NCI-H2196 (cell line): ENCODE results near the gene HECW1.
"Not testable (repeated sequence)": the region's sequence is repeated elsewhere in the genome, so short reads cannot be mapped to it uniquely, and the experiment has no call there.

Experiments
- DNase-seq: peaks from one replicate; lab custom pipeline; 2025; ENCODE audit not compliant: unreplicated experiment; lab: John Stamatoyannopoulos, UW

Gene HECW1

DNA sequence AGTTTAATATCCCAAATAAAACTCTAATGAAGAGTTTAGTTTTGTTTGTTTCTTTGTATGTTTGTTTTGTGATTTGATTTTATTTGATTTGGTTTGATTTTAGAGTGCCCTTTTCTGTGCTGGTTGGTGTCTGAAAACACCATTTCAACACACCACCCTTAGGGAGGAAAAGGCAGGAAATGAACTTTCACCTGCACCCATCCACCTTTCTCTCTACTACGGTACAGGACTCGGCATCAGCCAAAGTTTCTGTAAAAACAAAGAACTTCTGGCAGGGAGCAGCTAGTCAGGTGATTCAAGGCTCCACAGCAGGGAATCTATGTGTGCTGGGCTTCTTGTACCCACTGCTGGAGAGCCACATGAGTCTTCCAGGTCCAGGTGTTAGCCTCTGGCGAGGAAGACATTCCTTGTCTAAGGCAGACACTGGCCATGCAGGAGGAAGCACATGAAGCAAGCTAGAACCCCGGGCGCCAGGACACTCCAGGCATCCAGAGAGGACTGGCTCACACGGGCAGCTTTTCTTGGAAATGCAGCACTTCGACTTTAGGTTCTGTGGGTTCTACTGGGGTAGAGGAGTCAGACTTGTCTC, 448.4 kb downstream of the HECW1 start:
- DNase-seq = no peak

DNA sequence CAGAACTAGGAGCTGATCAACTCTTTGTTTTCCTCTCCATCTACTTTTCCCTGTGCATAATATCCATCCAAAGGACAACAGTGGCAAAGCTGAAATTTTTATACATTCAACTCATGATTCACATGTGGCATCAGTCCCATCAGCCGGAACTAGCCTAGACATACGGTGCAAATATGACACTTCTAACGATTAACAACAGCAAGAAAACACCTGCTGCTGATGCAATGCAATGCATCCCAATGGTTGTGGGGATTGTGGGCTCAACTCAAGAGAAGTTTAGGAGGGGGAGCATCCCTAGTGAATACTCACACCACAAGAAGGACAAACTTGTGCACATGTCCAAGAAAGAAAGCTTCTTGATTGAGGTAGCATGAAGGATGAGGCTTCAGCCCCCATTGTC, 449.9 kb downstream of the HECW1 start:
- no peak for DNase-seq

DNA sequence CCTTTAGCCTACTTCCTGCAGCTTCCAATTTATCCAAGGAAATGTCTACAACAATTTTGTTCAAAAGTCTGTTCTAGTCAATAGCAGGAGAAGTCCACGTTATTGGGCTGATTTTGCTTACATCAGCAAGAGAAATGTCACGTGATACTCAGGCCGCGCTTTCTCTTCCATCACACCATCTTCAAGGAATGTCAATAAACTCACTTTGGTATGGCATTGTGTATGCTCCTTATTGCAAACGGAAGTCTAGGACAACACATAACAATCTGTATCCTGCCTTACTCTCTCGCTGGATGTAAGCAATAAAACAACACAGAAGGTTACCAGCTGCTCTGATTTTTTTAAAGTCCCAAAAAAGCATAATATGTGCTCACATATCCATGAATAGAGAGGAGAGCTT, 453.3 kb downstream of the HECW1 start:
- no peak for DNase-seq

DNA sequence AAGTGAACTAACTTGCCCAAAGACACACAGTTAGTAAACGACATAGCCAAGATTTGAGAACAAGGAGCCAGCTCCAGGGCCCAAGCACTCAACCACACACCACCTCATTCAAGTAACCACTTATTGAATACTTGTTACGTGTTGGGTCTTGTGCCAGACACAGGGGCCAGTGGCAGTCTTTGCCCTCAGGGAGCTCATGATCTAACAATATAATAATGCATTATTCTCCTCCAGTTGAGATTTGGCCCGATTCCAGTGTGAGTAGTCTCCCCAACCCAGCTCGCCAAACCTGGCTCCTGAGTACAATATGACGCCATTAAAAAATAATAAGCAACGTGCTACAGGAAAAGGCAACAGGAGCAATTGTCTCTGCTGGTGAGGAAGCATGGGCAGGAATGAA, 456.1 kb downstream of the HECW1 start:
- no peak for DNase-seq

DNA sequence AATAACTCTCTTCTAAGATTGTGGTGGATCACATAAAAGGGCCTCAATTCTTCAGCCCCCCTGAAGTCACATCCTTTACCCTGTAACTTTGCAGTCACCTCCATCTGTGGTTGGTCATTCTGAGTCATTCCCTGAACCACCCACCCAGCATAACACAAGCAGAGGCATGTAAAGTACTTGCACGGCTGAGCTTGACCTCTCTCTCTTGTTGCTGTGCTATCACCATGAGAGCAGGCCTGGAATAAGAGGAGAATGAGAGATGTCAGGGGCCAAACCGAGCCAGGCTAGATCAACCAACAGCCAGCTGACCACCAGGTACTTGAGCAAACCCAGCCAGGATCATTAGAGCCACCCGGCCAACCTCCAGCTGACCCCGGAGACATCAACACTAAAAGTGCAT, 457.0 kb downstream of the HECW1 start:
- no peak for DNase-seq

DNA sequence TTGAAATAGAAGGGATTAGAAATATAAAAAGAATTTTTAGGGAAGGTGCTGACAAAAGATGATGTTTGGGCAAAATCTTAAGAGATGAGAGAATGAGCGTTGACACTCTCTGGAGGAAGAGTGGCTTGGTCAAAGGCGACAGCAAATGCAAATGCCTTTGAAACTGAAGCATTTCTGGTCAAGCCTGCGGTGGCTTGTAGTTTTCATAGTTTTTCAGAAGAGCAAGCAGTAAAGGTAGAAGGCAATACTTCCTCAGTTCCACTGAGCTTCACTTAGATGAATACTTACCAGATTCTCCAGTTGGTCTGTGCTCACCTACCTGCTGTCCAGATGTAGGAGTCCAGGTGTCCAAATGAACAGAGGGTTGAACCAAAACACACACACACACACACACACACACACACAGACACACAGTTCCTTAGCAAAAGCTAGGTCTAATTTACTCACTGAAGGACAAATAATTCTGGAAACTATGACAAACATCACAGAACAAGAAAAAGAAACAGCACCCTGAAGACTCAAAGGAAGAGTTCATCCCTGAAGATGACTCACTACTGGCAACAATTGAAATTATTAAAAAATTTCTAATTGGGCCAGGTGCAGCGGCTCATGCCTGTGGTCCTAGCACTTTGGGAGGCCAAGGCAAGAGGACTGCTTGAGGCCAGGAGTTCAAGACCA, 458.4 kb downstream of the HECW1 start:
- DNase-seq = no peak

DNA sequence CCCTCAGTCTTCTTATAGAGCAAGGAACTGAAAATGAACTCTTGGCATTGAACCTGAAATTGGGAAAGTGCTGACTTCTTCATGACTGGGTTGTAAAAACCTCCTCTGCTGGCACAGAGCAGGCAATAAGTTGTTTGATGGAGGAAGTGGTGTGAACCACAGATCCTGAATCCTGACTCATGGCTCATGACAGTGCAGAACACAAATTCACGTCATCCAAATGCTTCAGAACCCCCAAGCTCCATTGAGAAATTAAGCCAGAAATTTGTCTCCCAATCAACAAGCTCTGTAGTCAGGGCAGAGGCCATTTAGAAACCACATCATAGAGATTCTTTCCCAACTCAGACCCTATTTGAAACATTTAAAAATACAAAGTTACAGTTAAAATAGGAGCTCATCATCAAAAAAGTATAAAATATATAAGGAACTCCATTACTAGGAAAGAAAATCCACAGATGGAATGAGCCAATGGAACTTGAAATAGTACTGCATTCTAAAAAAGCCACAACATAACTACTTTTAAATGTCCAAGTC, 460.1 kb downstream of the HECW1 start:
- DNase-seq = no peak

DNA sequence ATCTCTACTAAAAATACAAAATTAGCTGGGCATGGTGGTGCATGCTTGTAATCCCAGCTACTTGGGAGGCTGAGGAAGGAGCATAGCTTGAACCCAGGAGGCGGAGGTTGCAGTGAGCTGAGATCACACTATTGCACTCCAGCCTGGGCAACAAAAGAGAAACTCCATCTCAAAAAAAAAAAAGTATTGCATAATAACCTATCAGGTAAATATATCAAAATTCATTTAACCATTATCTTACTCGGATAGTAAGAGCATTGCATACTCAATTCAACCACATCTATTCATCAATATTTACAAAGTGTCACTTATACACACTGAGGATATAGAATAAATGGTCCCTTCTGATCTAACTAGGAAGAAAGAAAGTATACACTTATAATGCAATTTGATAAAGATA, 461.4 kb downstream of the HECW1 start:
- not testable (repeated sequence) for DNase-seq

DNA sequence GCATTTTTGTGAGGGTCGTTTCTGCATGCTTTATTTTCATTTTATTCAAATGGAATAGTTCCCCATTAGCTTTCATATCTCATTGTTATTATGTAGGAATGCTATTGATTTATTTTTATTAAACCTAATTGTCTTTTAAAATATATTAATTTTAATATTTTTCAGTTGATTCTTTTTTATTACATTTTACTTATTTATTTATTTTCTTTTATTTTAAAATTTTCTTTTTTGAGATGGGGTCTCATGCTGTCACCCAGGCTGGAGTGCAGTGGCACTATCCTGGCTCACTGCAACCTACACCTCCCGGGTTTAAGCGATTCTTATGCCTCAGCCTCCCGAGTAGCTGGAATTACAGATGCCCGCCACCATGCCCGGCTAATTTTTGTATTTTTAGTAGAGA, 463.1 kb downstream of the HECW1 start:
- no peak for DNase-seq

DNA sequence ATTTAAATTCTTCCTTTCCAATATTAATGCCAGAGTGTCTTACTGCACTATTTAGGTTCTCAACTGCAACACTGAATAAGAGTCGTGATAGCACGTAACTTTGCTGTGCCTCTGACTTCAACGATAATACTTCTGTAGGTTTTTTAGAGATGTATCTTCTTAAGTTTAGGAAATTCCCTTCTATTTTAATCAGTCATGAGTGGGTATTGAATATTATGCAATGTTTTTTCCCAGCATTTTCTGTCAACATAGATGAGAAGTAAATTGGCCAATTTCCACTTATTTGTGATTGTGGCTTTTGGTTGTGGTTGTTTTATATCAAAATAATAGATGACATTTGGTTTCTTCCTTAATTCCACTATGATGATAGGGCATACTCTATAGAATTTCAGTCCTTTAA, 463.8 kb downstream of the HECW1 start:
- no peak for DNase-seq

DNA sequence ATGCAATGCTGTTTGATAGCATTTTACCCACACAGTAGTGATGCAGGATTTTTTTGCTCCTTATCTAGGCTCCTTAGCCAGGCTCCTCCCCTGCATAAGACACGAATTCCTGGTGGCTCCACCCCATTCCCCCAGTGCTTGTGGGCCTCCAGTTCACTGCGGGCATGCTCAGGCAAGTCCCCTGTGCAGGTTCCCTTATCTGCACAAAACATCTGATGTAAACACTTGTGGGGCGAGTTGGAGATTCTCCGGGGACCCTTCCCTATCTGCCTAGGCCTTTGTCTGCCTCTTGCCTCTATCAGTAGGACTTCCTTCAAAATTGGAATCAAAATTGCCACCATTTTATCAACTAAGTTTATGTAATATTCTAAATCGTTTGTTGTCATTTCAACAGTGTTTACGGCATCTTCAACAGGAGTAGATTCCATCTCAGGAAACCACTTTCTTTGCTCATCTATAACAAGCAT, 465.1 kb downstream of the HECW1 start:
- no peak for DNase-seq

DNA sequence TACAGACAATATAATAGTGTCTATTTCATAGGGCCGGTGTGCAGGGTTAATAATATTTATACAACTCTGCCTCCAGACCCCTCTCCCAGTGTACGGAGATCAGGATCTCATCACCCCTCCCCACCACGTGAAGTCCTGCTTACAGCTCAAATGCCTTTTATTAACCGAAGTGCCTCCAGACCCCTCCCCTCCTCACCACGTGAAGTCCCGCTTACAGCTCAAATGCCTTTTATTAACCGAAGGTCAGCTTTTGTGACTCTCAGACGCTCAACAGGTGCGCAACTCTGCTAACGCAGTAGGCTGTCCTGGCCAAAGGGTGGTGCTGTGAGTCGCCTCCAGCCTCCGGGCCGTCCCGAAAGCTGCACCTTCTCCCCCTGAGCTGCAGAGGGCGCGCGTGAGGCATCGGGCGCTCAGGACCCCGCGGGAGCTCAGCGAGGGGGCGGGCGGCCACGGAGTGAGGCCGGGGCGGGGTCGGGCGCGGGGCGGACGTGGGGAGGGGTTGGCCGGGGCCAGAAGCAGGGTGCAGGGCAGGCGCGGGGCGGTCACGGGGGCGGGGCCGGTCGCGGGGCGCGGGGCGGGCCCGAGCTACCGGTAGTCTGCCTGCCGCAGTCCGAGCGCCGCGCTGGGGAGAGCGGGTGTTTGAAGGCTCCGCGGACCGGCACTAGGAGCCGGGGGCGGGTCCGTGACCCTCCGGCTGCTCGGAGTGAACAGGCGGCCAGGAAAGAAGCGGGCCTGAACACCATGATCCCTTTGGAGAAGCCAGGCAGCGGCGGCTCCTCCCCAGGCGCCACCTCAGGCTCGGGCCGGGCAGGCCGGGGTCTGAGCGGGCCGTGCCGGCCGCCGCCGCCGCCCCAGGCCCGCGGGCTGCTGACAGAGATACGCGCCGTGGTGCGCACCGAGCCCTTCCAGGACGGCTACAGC, 470.3 kb downstream of the HECW1 start, which contains the start of gene STK17A:
STK17A (plus strand) TSS at position 606 of the 921 bp plus-strand sequence; CDS start at position 742, 136 bp downstream.
- peak; percentile 93 for DNase-seq

DNA sequence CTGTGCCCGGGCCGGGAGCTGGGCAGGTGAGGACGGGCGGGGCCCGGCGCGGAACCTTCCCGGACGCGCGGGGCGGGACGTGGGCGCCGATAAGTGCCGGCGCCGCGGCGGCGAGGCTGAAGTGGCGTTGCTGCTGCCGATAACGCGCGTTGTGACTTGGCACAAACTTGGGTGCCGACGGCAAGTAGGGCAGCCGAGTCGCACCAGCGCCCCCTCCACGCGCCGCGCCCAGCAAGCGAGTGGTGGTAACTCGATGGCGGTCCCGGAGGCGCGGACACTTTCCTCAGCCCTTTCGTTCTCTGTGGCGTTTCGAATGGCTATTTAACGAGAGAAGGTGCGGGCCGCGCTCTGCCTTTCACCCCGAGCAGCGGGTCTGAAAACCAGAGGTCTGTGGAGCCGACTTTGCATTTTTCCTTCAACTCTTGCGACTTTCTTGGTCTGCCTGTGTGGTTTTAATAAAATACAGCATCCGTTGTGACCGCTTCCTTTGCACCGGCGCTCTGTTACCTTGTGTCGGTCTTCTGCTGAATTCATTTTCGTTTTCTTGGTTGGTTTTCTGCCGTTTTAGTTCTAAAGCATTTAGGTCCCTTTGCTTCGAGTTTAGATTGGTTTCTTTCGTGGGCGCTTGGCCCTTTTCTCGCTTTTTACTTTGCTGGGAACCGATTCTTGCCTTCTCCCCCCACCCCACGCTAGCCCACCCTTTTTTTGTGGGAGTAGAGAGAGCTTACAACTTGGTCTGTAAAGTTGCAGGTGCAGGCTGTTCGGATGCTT, 471.2 kb downstream of the HECW1 start:
- peak; percentile 45 for DNase-seq

DNA sequence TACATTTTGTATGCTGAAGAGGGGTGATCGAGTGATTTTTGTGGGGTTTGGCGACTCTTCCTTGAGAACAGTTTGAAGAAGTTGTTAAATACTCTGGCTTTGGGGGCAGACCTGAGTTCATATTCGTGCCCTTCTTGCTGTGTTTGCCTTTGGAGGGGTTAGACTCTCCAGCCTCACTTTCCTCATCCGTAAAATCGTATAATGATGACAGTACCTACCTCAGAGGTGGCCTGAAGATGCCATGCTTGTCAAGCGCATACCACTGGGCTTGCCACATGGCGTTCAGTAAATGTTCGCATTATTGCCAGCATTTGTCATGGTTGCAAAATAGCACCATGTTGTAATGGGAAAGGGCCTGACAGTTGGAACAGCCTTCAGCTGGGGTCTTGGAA, 471.7 kb downstream of the HECW1 start:
- DNase-seq = no peak

DNA sequence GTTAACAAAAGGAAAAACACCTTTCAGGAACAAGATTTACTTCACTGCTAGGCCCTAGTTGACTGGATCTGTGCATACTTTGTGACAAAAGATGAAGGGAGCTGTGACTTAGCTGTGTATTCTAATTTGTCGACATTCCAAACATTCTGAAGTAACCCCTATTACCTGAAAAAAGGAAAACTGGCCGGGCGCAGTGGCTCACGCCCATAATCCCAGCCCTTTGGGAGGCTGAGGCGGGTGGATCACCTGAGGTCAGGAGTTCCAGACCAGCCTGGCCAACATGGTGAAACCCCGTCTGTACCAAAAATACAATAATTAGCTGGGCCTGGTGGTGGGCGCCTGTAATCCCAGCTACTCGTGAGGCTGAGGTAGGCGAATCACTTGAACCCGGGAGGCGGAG, 472.3 kb downstream of the HECW1 start:
- DNase-seq = not testable (repeated sequence)

DNA sequence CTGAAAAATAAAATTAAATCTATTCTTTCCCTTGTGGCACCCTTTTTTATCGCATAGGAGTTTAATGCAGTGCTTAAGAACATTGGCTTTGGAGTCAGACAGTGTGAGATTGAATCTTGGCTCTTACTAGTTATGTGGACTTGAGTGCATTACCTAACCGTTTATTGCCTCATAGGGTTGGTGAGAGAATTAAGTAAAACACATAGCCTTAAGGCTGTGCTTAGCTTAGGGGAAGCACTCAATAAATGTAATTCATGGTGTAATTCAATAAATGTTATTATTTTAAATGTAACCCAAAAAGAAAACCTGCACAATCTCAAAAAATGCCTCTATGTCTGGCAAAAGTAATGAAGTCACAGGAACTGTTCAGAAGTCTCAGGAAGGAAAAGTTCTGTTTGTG, 473.1 kb downstream of the HECW1 start:
- no peak for DNase-seq

DNA sequence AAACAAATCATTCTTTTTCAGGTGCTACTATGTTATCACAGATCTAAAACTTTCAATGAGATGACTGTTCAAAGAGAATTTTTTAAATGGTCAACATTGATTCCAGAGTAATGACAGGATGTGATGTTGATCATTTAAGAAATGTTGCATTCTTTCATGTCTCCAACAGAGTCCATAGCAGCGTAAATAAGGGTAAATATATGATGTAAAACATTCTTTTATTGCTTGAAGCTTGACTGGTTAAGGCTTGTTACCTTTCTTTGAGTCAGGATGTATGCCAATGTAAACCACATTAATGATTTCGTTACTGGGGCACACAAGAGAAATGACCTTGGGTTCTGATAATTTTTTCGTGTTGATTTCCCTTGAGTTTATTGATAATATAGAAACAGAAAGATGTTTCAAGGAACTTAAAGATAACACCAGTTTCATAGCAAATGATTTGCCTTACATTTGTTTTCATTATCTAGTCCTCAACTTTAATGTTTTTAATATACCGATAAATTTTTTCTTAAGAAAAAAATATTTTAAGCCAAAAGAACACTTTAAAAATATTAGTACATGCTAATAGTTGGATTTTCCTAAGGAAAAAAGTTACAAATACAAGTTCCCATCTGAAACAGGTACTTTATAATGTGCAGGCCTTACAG, 473.9 kb downstream of the HECW1 start:
- no peak for DNase-seq

DNA sequence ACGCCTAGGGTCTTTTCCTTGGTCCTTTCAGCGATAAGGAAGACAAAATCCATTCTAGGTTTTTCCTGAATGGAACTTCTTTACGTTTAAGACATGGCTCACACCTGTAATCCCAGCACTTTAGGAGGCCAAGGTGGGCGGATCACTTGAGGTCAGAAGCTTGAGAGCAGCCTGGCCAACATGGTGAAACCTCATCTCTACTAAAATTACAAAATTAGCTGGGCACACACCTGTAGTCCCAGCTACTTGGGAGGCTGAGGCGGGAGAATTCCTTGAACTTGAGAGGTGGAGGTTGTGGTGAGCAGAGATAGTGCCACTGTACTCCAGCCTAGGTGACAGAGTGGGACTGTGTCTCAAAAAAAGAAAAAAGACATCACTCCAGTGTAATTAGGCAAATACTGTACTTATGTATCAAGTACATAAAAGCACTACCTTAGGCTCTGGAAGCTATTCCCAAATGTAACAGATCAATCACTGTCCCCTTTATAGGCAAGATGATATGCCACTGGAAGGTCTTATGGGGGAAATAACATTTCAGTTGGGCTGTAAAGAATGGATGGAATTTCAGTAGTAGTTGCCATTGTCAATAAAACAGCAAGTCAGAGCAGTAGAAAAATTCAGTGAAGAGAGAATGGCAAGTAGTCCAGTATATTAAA, 476.2 kb downstream of the HECW1 start:
- DNase-seq = no peak

DNA sequence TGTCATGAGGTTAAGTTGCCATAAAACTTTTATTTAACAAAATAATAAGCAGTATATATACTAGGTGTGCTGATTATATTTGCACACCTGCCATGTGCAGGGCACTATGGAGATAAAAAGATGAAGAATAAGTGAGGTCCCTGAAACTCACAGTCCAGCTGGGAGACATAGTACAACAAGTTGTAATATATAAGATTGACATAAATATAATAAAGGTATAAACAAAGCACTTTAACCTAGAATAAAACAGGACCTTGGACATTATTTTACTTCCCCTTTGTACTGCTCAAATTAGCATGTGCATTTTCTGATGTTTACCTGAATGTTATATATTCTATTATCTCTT, 476.7 kb downstream of the HECW1 start:
- DNase-seq = no peak

DNA sequence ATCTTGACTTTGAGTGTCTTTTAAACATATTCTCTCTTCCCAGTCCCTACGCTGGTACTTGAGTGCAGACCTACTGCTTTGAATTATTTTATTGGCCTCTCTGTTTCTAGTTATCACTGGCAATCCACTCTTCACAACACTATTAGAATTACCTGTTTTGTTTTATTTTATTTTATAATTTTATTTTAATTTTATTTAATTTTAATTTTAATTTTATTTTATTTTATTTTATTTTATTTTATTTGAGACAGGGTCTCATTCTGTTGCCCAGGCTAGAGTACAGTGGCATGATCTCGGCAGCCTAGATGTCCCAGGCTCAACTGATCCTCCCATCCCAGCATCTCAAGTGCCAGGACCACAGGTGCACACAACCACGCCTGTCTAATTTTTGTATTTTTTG, 477.3 kb downstream of the HECW1 start:
- no peak for DNase-seq
